K562 (cell line): ENCODE results near the gene PCK2. TPM values are rescaled to one million over a fixed set of nuclear protein-coding genes. Genes with fewer than 3 reads are reported as not detected.
A peak's percentile ranks its signal among the peaks of the same experiment; 100 is the strongest.

Experiments
- ARID3A ChIP-seq: IDR thresholded peaks from 2 replicates; pipeline ENCODE4 v1.6.1; 2012; ENCODE audit warnings: low read depth, low read length, improper control_type of control experiment, borderline replicate concordance
- ARNT ChIP-seq, 2 experiments: fragments of 450-650 bp; IDR thresholded peaks; 2 replicates each; pipeline ENCODE4 v1.6.1; 2016; ENCODE audit warnings: mild to moderate bottlenecking in 1 of 2
- BACH1 ChIP-seq: fragments of 200-800 bp; sonication (Bioruptor generic); IDR thresholded peaks from 2 replicates; pipeline ENCODE4 v1.6.1; 2016; ENCODE audit warnings: missing genetic modification characterization, missing compliant biosample characterization
- DLX4 ChIP-seq: fragments of 250-450 bp; sonication (Bioruptor Pico); IDR thresholded peaks from 2 replicates; pipeline ENCODE4 v1.6.1; 2021; ENCODE audit warnings: mild to moderate bottlenecking
- E2F6 ChIP-seq, 2 experiments: IDR thresholded peaks; 2 replicates each; pipeline ENCODE4 v1.6.1; 2011; ENCODE audit warnings: borderline replicate concordance in 1 of 2, control low read depth in 1 of 2, low read depth in 1 of 2, low read length in 1 of 2, mild to moderate bottlenecking in 1 of 2, mixed read lengths in 1 of 2, moderate library complexity in 1 of 2; ENCODE audit not compliant: insufficient read depth in 1 of 2, insufficient read length in 1 of 2, poor library complexity in 1 of 2, severe bottlenecking in 1 of 2; ENCODE audit errors: extremely low read depth in 1 of 2
- ETV6 ChIP-seq, 3 experiments: fragments of 150-350 bp in 1 of 3; sonication (generic) in 1 of 3; formaldehyde crosslinking in 1 of 3; IDR thresholded peaks; 2 replicates each; pipeline versions ENCODE4 v1.6.1 to v1.8.0; 2014 to 2022; ENCODE audit warnings: borderline replicate concordance in 2 of 3, low read depth in 2 of 3, antibody characterized with exemption in 1 of 3, low read length in 1 of 3, mild to moderate bottlenecking in 1 of 3, missing genetic modification reagents in 1 of 3
- FOXK1 ChIP-seq: sonication (generic); formaldehyde crosslinking; IDR thresholded peaks from 2 replicates; pipeline ENCODE4 v1.8.0; 2022; ENCODE audit warnings: missing genetic modification reagents, mild to moderate bottlenecking, borderline replicate concordance
- JUND ChIP-seq, 2 experiments: IDR thresholded peaks; 2 replicates in 1 of 2; 3 replicates in 1 of 2; pipeline ENCODE4 v1.6.1; 2011; ENCODE audit warnings: borderline replicate concordance in 2 of 2, low read depth in 2 of 2, low read length in 2 of 2, improper control_type of control experiment in 1 of 2, missing biosample characterization in 1 of 2, missing genetic modification characterization in 1 of 2, missing genetic modification reagents in 1 of 2
- MTA3 ChIP-seq: fragments of 450-650 bp; formaldehyde crosslinking; IDR thresholded peaks from 2 replicates; pipeline ENCODE4 v1.6.1; 2017; ENCODE audit warnings: mild to moderate bottlenecking, borderline replicate concordance
- NR4A1 ChIP-seq, 2 experiments: fragments of 250-450 bp in 1 of 2; fragments of 450-650 bp in 1 of 2; sonication (Bioruptor Pico) in 1 of 2; IDR thresholded peaks; 2 replicates each; pipeline versions ENCODE4 v1.4.0 to v1.6.1; 2016 to 2020; ENCODE audit warnings: mild to moderate bottlenecking in 2 of 2, missing compliant biosample characterization in 1 of 2, missing genetic modification characterization in 1 of 2, moderate library complexity in 1 of 2
- PCBP1 ChIP-seq: fragments of 200-400 bp; formaldehyde crosslinking; IDR thresholded peaks from 2 replicates; pipeline ENCODE4 v1.6.1; 2018; ENCODE audit warnings: mild to moderate bottlenecking, low read depth, low read length; ENCODE audit not compliant: poor library complexity, severe bottlenecking
- SMARCC2 ChIP-seq: fragments of 450-650 bp; IDR thresholded peaks from 2 replicates; pipeline ENCODE4 v1.6.1; 2017; ENCODE audit warnings: antibody characterized with exemption, moderate library complexity, mild to moderate bottlenecking, low read depth
- SP2 ChIP-seq: IDR thresholded peaks from 2 replicates; pipeline ENCODE4 v1.6.1; 2011; ENCODE audit warnings: mild to moderate bottlenecking, low read depth, low read length, moderate library complexity; ENCODE audit not compliant: poor library complexity, severe bottlenecking; ENCODE audit errors: extremely low read depth
- TAF9B ChIP-seq: fragments of 450-650 bp; IDR thresholded peaks from 2 replicates; pipeline ENCODE4 v1.6.1; 2018; ENCODE audit warnings: mild to moderate bottlenecking; ENCODE audit not compliant: partially characterized antibody
- TGIF2 ChIP-seq: sonication (generic); formaldehyde crosslinking; IDR thresholded peaks from 2 replicates; pipeline ENCODE4 v1.8.1; 2022; ENCODE audit warnings: mild to moderate bottlenecking, missing genetic modification reagents, moderate library complexity
- ZBTB34 ChIP-seq: fragments of 250-450 bp; sonication (Bioruptor Pico); IDR thresholded peaks from 2 replicates; pipeline ENCODE4 v1.8.0; 2021; ENCODE audit warnings: mild to moderate bottlenecking, moderate library complexity
- ZNF217 ChIP-seq: sonication (generic); formaldehyde crosslinking; IDR thresholded peaks from 2 replicates; pipeline ENCODE4 v1.8.0; 2022; ENCODE audit warnings: mild to moderate bottlenecking, missing genetic modification reagents
- ZNF445 ChIP-seq: fragments of 250-450 bp; sonication (Bioruptor Pico); IDR thresholded peaks from 2 replicates; pipeline ENCODE4 v1.4.0; 2020; ENCODE audit warnings: low read depth, mild to moderate bottlenecking, moderate library complexity
- ZNF583 ChIP-seq: fragments of 250-450 bp; sonication (Bioruptor Pico); IDR thresholded peaks from 2 replicates; pipeline ENCODE4 v1.4.0; 2020
- ZNF785 ChIP-seq: fragments of 250-450 bp; sonication (Bioruptor Pico); IDR thresholded peaks from 2 replicates; pipeline ENCODE4 v1.4.0; 2020; ENCODE audit warnings: mild to moderate bottlenecking
- polyA plus RNA-seq, 8 experiments: library from polyadenylated mRNA; depleted of rRNA in 4 of 8; stranded (reverse) in 5 of 8; unstranded in 3 of 8; fragments of >200 nt; fragmentation: Nextera tagmentation in 2 of 8; fragmentation: Illumina TruSeq in 1 of 8; extraction: Ambion mirVana in 2 of 8; extraction: Trizol in 1 of 8; gene quantifications; 2 replicates each; pipeline versions ENCODE4 v1.2.1 to v1.2.3, GENCODE V29; 2011 to 2014; ENCODE audit warnings: inconsistent platforms in 1 of 8, missing spikeins in 1 of 8
- total RNA-seq, 7 experiments: library from RNA; depleted of rRNA in 6 of 7; stranded (reverse); fragments of >200 nt in 6 of 7; fragmentation: Illumina TruSeq in 2 of 7; extraction: Trizol in 2 of 7; gene quantifications; 2 replicates each; pipeline versions ENCODE4 v1.2.1 to v1.2.3, GENCODE V29; 2011 to 2021; ENCODE audit warnings: low replicate concordance in 1 of 7

Gene PCK2
- total and polyA plus RNA-seq, 9 of the 15 experiments (the other 6 are each of a cell fraction or from before 2014, with no cell fraction given): 3.3 to 60.9 (median 30.4) TPM

GRCh38 chr14:24093901-24094840, at the start of gene PCK2 (continued):
- TF ChIP-seq ARID3A (no peak), SP2 (no peak), TGIF2 (CRISPR knock-in tag) (no peak), ARNT (IDR thresholded peaks at IDR 0.05) (no peak), DLX4 (CRISPR knock-in tag) (no peak), MTA3 (peak; percentile 84), PCBP1 (peak; percentile 95), ZNF445 (CRISPR knock-in tag) (no peak), ZBTB34 (CRISPR knock-in tag) (no peak), BACH1 (tag) (no peak), SMARCC2 (no peak), ZNF217 (CRISPR knock-in tag) (no peak), ZNF785 (CRISPR knock-in tag) (no peak), NR4A1 (CRISPR knock-in tag; IDR thresholded peaks at IDR 0.05) (no peak; the same call in 1 of the 2 replicates), NR4A1 (tag; IDR thresholded peaks at IDR 0.05) (no peak), JUND (IDR thresholded peaks at IDR 0.05; ENCODE audit: borderline replicate concordance, low read depth, low read length) (peak; percentile 17; the same call in 1 of the 2 replicates), JUND (tag; IDR thresholded peaks at IDR 0.05; ENCODE audit: borderline replicate concordance, low read depth, low read length) (peak; percentile 55; the same call in 1 of the 3 replicates), E2F6 (IDR thresholded peaks at IDR 0.05; ENCODE audit: borderline replicate concordance in 1 of 2, extremely low read depth in 1 of 2, insufficient read depth in 1 of 2, insufficient read length in 1 of 2, low read depth in 1 of 2, low read length in 1 of 2, poor library complexity in 1 of 2, severe bottlenecking in 1 of 2) (peak; percentile 53 to 57), ETV6 (IDR thresholded peaks at IDR 0.05; ENCODE audit: borderline replicate concordance in 1 of 2, low read depth in 2 of 2, low read length in 1 of 2) (no peak), ETV6 (CRISPR knock-in tag; IDR thresholded peaks at IDR 0.05; ENCODE audit: borderline replicate concordance) (no peak), TAF9B (peak; percentile 69), FOXK1 (no peak), ZNF583 (CRISPR knock-in tag) (no peak)
